Liver (tissue), 9 donors: Measurements from ENCODE around the gene AK3. TPM values are rescaled to one million over a fixed set of nuclear protein-coding genes. Genes with fewer than 3 reads are reported as not detected.

Source experiments
- DNase-seq: peaks from one replicate; pipeline ENCODE4 v3.0.0-alpha.2; 2017; ENCODE audit warnings: low spot score
- H3K27ac ChIP-seq, 2 donors: one replicate each; pipeline ENCODE4 v1.7.0; 2013; ENCODE audit warnings: inconsistent platforms in 2 of 2, low read length in 2 of 2, control low read depth in 1 of 2, low read depth in 1 of 2, mild to moderate bottlenecking in 1 of 2
- H3K27me3 ChIP-seq, 4 donors: one replicate each; pipeline versions ENCODE4 v1.6.1 to v1.7.0; 2013; ENCODE audit warnings: low read length in 3 of 4, inconsistent platforms in 1 of 4, mild to moderate bottlenecking in 1 of 4, moderate library complexity in 1 of 4; ENCODE audit not compliant: control insufficient read depth in 4 of 4, insufficient read depth in 4 of 4
- H3K36me3 ChIP-seq, 4 donors: one replicate each; pipeline versions ENCODE4 v1.6.1 to v1.7.0; 2013; ENCODE audit warnings: low read length in 3 of 4, mild to moderate bottlenecking in 3 of 4, low read depth in 1 of 4, moderate library complexity in 1 of 4; ENCODE audit not compliant: control insufficient read depth in 4 of 4, insufficient read depth in 3 of 4
- H3K4me1 ChIP-seq, 4 donors: one replicate each; pipeline versions ENCODE4 v1.6.1 to v1.7.0; 2013; ENCODE audit warnings: low read length in 3 of 4, mild to moderate bottlenecking in 3 of 4, moderate library complexity in 1 of 4; ENCODE audit not compliant: control insufficient read depth in 4 of 4, insufficient read depth in 4 of 4
- H3K4me3 ChIP-seq, 3 donors: one replicate each; pipeline versions ENCODE4 v1.6.1 to v1.7.0; 2013; ENCODE audit warnings: low read length in 3 of 3, control low read depth in 1 of 3, low read depth in 1 of 3, mild to moderate bottlenecking in 1 of 3
- H3K9ac ChIP-seq, 2 donors: one replicate each; pipeline ENCODE4 v1.7.0; 2013; ENCODE audit warnings: low read length in 2 of 2, mild to moderate bottlenecking in 2 of 2, moderate library complexity in 2 of 2, control low read depth in 1 of 2, low read depth in 1 of 2
- H3K9me3 ChIP-seq, 4 donors: one replicate each; pipeline versions ENCODE4 v1.6.1 to v1.7.0; 2013; ENCODE audit warnings: low read length in 3 of 4; ENCODE audit not compliant: control insufficient read depth in 4 of 4
- ATF3 ChIP-seq: IDR thresholded peaks from 2 replicates; pipeline ENCODE4 v1.6.1; 2016; ENCODE audit warnings: antibody characterized with exemption
- CTCF ChIP-seq: fragments of 150-350 bp; IDR thresholded peaks from 2 replicates; pipeline ENCODE4 v1.5.1; 2017; ENCODE audit warnings: improper control_type of control experiment, low read depth, low read length; ENCODE audit not compliant: missing input control
- EGR1 ChIP-seq, 2 donors: IDR thresholded peaks; 2 replicates each; pipeline ENCODE4 v1.6.1; 2016 to 2018; ENCODE audit warnings: antibody characterized with exemption in 2 of 2, low read depth in 2 of 2
- FOXA1 ChIP-seq: IDR thresholded peaks from 2 replicates; pipeline ENCODE4 v1.6.1; 2016; ENCODE audit warnings: antibody characterized with exemption
- FOXA2 ChIP-seq: IDR thresholded peaks from 2 replicates; pipeline ENCODE4 v1.6.1; 2016; ENCODE audit warnings: antibody characterized with exemption
- GABPA ChIP-seq, 2 donors: IDR thresholded peaks in 1 of 2; conservative IDR thresholded peaks in 1 of 2; 2 replicates each; pipeline ENCODE4 v1.6.1; 2016; ENCODE audit warnings: antibody characterized with exemption in 2 of 2, mild to moderate bottlenecking in 1 of 2, moderate library complexity in 1 of 2
- HNF4A ChIP-seq, 2 donors: conservative IDR thresholded peaks; 2 replicates each; pipeline ENCODE4 v1.6.1; 2016; ENCODE audit warnings: antibody characterized with exemption in 2 of 2, mild to moderate bottlenecking in 2 of 2
- HNF4G ChIP-seq: IDR thresholded peaks from 2 replicates; pipeline ENCODE4 v1.6.1; 2016; ENCODE audit warnings: antibody characterized with exemption
- JUND ChIP-seq, 2 donors: IDR thresholded peaks; 2 replicates each; pipeline ENCODE4 v1.6.1; 2016; ENCODE audit warnings: antibody characterized with exemption in 2 of 2
- MAX ChIP-seq: IDR thresholded peaks from 2 replicates; pipeline ENCODE4 v1.6.1; 2016; ENCODE audit warnings: antibody characterized with exemption
- NR2F2 ChIP-seq: IDR thresholded peaks from 2 replicates; pipeline ENCODE4 v1.6.1; 2016; ENCODE audit warnings: antibody characterized with exemption
- RAD21 ChIP-seq, 2 donors: IDR thresholded peaks; 2 replicates each; pipeline ENCODE4 v1.6.1; 2016; ENCODE audit warnings: antibody characterized with exemption in 2 of 2, mild to moderate bottlenecking in 2 of 2
- REST ChIP-seq: IDR thresholded peaks from 2 replicates; pipeline ENCODE4 v1.6.1; 2016; ENCODE audit warnings: antibody characterized with exemption, mild to moderate bottlenecking
- RXRA ChIP-seq, 2 donors: IDR thresholded peaks; 2 replicates each; pipeline ENCODE4 v1.6.1; 2017 to 2018; ENCODE audit warnings: antibody characterized with exemption in 2 of 2, mild to moderate bottlenecking in 1 of 2
- SP1 ChIP-seq: IDR thresholded peaks from 2 replicates; pipeline ENCODE4 v1.6.1; 2018; ENCODE audit warnings: antibody characterized with exemption, mild to moderate bottlenecking
- TAF1 ChIP-seq: conservative IDR thresholded peaks from 2 replicates; pipeline ENCODE4 v1.6.1; 2016; ENCODE audit warnings: antibody characterized with exemption, mild to moderate bottlenecking
- YY1 ChIP-seq: IDR thresholded peaks from 2 replicates; pipeline ENCODE4 v1.6.1; 2016; ENCODE audit warnings: antibody characterized with exemption, mild to moderate bottlenecking
- ZBTB33 ChIP-seq: IDR thresholded peaks from 2 replicates; pipeline ENCODE4 v1.6.1; 2016; ENCODE audit warnings: antibody characterized with exemption
- WGBS: extraction: QIAGEN DNeasy Blood & Tissue Kit; methylation state at CpG from one replicate; pipeline ENCODE4 v1.1.7; 2013; 5-methylcytosine and 5-hydroxymethylcytosine counted together
- polyA plus RNA-seq, 2 donors: library from polyadenylated mRNA; stranded (reverse) in 1 of 2; unstranded in 1 of 2; fragments of 200-250 nt in 1 of 2; fragments of >200 nt in 1 of 2; fragmentation: Nextera tagmentation in 1 of 2; extraction: Ambion mirVana in 1 of 2; gene quantifications; one replicate each; pipeline versions ENCODE4 v1.2.1 to v1.2.3, GENCODE V29; 2013 to 2015
- total RNA-seq, 2 donors: library from RNA; depleted of rRNA; stranded (reverse); fragments of >200 nt; gene quantifications; one replicate each; pipeline ENCODE4 v1.2.3, GENCODE V29; 2014
- donor health status: healthy.
- donor health status: healthy.
- donor health status: healthy.
- donor health status: healthy.
- donor health status: healthy.

AK3 gene
- 100 to 1,000 TPM in 1 of 2 donors, 10 to 100 TPM in 1; 86.6 to 115 TPM for total RNA-seq
- polyA plus RNA-seq = 100 to 1,000 TPM in 1 of 2 donors, 10 to 100 TPM in 1; 70.6 to 181 TPM

- peaks cover 0 to 8% (median 3%) of the 10 kb centered on the region in 4 donors for H3K4me1 ChIP-seq
- H3K4me3 ChIP-seq = peak within 1 kb of the TSS; percentile 50 to 94 (median 93)
- TF ChIP-seq MAX = no peak
- peak; percentile 2 for TF ChIP-seq CTCF
- TF ChIP-seq TAF1 = peak; percentile 64
- TF ChIP-seq HNF4G = peak; percentile 62
- TF ChIP-seq FOXA1 = no peak
- TF ChIP-seq RXRA (IDR thresholded peaks at IDR 0.05) = no peak
- no peak for TF ChIP-seq JUND (IDR thresholded peaks at IDR 0.05)
- no peak for TF ChIP-seq NR2F2
- TF ChIP-seq YY1 = no peak
- TF ChIP-seq SP1 = peak; percentile 31
- no peak for TF ChIP-seq RAD21 (IDR thresholded peaks at IDR 0.05)
- no peak for TF ChIP-seq GABPA (IDR thresholded peaks at IDR 0.05 in 1 of 2, conservative IDR thresholded peaks at IDR 0.05 in 1 of 2)
- no peak for TF ChIP-seq ZBTB33
- TF ChIP-seq HNF4A (conservative IDR thresholded peaks at IDR 0.05) = peak; percentile 73 to 79
- no peak for TF ChIP-seq FOXA2
- no peak for TF ChIP-seq ATF3
- TF ChIP-seq REST = peak; percentile 55
- no peak for TF ChIP-seq EGR1 (IDR thresholded peaks at IDR 0.05; ENCODE audit: low read depth in 2 of 2)
Measured at GRCh38 chr9:4740638-4741364, at the start of gene AK3. Gene AK3, minus strand, starts transcription at chr9:4741202. Its CDS starts 115 bp downstream, at chr9:4741087.

More at GRCh38 chr9:4740638-4741364, at the start of gene AK3:
- H3K9ac ChIP-seq = peak within 1 kb of the TSS; percentile 80 to 96
- H3K27me3 ChIP-seq = no peaks in the 10 kb centered on the region
- H3K9me3 ChIP-seq = no peaks in the 10 kb centered on the region
- peak within 1 kb of the TSS; percentile 97 to 100 for H3K27ac ChIP-seq
- peak; percentile 86 for DNase-seq
- H3K36me3 ChIP-seq = no peaks in the 10 kb centered on the region
- WGBS = under 1% methylated on average over 84 of the region's 84 CpGs
